NCI-H345 (cell line): Measurements from ENCODE around the gene RARB.
A peak's percentile ranks its signal among the peaks of the same experiment; 100 is the strongest.

Experiments
- DNase-seq: peaks from one replicate; lab custom pipeline; 2025; lab: John Stamatoyannopoulos, UW

RARB gene

GRCh38 chr3:25578059-25578458 is 150.0 kb downstream of the RARB start:
- no peak for DNase-seq

GRCh38 chr3:25580534-25580933 is 152.5 kb downstream of the RARB start:
- no peak for DNase-seq

DNA sequence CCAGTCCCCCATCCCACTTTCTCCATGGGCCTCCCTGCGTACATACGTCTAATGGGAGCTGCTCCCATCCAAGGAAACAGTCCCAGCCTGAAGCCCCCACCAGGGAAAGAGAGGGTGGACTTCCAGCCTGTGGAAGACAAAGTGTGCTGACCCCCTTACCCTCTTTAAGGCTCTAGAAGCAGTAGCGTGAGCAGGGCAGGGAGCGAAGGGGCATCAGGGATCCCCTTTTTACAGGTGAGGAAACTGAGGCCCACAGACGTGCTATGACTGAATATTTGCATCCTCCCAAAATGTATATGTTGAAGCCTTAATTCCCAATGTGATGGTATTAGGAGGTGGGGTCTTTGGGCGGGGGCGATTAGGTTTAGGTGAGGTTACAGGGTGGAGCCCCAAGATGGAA is 153.3 kb downstream of the RARB start:
- no peak for DNase-seq

DNA sequence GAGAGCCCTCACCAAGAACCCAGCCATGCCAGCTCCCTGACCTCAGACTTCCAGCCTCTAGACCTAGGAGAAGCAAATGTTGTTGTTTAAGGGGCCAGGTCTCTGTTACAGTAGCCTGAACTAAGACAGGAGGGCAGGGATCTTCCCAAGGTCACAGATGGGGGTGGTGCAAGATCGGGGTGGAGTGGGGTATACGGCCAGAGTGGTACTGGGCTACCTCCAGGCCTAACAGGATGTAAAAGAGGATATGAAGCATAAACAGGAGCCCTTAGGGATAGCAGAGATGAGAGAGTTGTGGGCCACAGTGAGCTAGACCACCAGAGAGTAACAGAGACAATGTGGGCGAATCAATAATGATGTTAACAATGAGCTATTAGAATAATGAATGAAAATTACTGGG is 153.8 kb downstream of the RARB start:
- DNase-seq, result no peak

- DNase-seq, result no peak
Observed at GRCh38 chr3:25582242-25582641, 154.2 kb downstream of the RARB start.

GRCh38 chr3:25583343-25583742 is 155.3 kb downstream of the RARB start:
- no peak for DNase-seq

GRCh38 chr3:25584011-25584789 is 156.1 kb downstream of the RARB start:
- no peak for DNase-seq

DNA sequence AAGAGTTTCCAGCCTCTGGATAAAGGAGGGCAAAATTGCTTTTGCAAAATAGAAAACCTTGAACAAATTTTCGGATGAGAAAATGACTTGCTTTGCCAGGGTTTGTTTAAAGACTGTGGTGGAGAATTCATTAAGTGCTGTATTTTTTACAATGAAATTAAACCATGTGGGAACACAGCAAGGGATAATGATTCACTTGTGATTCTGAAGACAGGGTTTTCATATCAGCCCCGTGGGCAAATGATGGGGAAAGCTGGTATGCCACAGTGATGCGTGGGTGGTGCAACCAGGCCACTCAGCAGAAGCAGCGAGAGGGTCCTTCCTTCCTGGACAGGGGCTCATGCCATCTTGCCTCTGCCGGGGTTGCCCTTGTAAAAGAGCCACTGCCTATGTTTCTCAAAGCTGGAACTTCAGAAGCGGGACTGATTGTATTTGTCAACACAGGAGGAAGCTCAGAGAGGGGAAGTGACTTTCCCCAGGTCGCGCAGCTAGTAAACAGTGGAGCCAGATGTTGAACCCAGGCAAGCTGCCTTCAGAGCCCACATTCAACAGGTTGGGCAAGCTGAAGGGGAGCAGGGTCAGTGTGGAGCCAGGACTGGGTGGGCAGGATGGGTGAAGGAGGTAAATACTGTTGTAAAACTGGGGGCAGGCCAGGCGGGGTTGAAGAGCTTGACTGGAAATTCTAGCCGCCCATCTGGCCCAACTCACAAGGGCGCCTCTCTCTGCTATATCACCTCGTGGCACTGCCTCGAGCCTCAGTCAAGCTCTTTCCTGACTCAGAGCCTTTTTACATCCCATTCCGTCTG is 157.5 kb downstream of the RARB start:
- DNase-seq, result no peak

DNA sequence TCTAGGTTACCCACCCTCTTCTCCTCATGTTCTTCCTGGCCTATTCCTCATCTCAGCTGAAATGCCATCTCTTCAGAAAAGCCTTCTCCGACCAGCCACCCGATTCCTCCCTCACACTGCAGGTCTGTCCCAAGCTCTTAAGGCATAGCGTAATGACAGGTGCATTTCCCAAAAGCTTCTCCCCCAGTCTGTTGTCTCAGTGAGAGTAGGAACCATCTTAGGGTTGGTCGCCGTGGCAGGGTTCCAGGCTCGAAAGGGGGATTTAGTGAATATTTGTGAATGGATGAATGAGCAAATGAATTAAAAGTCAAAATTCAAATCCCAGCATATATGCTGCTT is 158.1 kb downstream of the RARB start:
- DNase-seq, result no peak

- DNase-seq, result no peak
Observed at GRCh38 chr3:25586553-25586952, 158.5 kb downstream of the RARB start.

GRCh38 chr3:25587094-25587493 is 159.0 kb downstream of the RARB start:
- no peak for DNase-seq

- no peak for DNase-seq
Observed at GRCh38 chr3:25587526-25587925, 159.5 kb downstream of the RARB start.

GRCh38 chr3:25587975-25588374 is 159.9 kb downstream of the RARB start:
- no peak for DNase-seq

DNA sequence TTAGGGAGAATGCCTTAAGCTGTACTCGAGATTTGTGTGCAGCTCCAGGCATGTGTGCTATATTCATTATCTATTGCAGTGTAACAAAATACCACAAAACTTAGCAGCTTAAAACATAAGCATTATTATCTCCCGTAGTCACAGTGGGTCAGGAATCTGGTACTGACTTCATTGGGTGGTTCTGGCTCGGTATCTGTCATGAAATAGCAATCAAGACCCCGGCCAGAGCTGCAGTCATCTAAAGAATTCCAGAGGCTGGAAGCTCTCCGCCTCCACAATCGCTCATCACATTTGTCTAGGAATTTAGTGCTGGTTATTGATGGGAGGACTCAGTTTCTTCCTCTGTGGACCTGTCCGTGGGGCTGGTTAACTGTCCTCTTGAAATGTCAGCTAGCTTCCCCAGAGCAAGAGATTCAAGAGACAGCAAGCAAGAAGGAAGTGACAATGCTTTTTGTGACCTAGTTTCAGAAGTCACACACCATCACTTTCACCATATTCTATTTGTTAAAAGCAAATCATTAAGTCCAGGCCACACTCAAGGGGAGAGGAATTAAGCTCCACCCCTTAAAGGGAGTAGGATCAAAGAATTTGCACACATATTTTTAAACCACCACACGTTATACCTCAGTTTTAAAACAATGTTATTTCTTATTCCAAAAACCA is 160.5 kb downstream of the RARB start:
- DNase-seq, result no peak

DNA sequence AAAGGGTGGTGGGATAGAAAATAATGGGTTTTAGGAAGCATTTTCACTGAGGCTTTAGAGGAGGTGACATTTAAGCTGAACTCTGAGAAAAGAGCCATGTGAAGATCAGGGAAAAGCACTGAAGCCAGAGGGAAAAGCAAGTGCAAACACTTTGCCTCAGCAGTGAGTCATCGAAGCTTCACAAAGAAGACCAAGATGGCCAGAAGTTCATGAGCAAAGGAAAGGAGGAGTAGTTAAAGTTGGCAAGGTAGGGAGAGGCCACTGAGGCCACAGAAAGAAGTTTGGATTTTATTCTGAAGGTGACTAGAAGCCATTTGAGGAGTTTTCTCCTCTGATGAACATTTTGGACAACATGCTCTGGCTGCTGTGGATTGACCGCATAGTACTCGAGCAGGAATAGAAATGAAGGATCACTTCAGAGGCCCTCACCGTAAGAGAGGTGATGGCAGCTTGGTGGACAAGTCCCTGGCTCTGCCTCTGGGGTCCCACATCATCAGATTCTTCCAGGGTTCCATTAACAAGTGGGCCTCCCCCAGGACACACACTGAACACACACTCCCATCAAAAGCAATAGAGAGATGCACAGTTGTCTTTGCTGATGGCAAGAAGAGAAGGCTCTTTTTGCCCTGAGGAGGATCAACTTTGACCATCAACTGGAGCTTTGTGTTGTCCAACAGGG is 161.2 kb downstream of the RARB start:
- DNase-seq, result no peak

GRCh38 chr3:25589783-25590258 is 161.8 kb downstream of the RARB start:
- DNase-seq, result no peak

DNA sequence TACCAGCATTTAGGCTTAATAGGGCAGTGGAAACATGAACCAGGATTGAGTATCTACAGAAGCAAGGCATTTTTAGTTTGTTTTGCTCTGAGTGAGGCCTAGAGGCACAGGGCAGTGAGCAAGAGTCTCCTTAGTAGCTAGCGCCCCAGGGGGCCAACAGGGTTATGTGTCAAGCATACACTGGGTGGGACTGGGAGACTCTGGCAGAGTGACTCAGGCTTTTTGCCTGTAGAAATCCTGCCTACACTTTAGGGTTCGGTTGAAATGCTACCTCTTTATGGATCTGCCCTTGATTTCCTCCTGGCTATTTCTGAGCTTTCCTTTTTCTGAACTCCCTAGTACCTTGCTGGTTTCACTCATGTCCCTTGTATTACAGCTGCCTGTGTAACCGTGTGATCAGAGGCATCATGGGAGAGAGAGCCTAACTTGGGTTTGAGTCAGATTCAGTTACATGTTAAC is 164.5 kb downstream of the RARB start:
- DNase-seq, result no peak

DNA sequence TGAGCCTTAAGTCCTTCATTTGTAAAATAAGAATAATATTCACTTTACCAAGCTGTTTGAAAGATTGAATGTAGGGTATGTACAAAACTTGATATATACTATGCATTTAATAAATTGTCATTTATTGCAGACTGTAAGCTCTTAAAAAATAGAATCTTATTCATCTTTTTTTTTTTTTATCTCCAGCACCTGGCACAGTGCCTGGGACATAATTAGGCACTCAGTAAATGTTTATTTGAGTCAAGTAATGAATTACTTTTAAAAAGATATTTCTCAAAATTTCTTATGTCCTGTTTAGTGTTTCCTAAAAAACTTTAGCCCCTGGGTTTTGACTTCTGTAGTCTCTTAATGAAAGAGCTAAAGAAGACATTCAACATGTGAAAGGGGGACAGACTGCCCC is 164.9 kb downstream of the RARB start:
- no peak for DNase-seq

DNA sequence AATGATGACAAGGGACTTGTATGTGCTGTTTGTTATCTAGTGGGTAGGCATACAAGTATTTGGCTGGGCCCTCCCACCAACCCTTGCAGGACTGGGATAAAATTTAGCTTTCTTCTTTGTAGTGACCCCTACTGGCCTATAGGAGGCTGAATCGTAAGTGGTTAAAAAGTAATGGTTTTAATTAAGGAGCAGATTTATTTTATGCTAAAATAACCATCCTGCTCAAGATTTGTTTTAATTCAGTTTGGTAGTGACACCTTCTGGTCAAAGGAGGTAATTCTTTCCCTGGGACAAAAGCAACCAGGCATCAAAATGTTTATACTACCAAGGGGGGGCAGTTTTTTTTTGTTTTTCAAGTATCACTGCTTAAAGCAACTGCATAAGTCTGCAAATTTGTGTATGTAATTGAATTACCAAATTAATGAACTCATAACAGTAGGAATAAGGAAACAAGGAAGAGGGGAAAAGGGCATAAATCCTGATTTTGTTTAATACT is 166.0 kb downstream of the RARB start:
- peak; percentile 4 for DNase-seq

- DNase-seq, result no peak
Observed at GRCh38 chr3:25597535-25598101, 169.6 kb downstream of the RARB start.

DNA sequence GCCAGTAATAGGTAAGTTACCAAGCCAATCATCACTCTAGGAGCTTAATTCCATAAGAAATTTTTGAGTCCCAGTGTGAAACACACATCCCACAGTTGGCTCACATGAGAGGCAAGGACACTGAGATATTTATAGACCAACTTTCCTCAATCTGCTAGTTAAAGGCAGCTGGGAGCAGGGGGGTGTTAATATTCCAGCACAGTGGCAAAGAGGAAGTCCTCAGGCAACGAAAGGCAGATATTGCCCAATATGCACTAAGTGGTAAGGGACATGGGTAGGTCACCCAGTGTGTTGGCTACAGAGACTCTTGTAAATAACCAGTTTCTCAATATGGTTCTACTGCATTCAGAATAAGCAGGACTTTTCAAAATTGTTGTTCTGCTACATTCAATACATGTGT is 175.6 kb downstream of the RARB start:
- no peak for DNase-seq
